NK-92 treated with Interleukin-12 subunit alpha and Interleukin-12 subunit beta, amount 100 ng/mL, for 24 hours (cell line): ENCODE data around the gene PIK3C2B.

Experiments
- DNase-seq: peaks from one replicate; lab custom pipeline; 2025; lab: John Stamatoyannopoulos, UW

PIK3C2B gene

DNA sequence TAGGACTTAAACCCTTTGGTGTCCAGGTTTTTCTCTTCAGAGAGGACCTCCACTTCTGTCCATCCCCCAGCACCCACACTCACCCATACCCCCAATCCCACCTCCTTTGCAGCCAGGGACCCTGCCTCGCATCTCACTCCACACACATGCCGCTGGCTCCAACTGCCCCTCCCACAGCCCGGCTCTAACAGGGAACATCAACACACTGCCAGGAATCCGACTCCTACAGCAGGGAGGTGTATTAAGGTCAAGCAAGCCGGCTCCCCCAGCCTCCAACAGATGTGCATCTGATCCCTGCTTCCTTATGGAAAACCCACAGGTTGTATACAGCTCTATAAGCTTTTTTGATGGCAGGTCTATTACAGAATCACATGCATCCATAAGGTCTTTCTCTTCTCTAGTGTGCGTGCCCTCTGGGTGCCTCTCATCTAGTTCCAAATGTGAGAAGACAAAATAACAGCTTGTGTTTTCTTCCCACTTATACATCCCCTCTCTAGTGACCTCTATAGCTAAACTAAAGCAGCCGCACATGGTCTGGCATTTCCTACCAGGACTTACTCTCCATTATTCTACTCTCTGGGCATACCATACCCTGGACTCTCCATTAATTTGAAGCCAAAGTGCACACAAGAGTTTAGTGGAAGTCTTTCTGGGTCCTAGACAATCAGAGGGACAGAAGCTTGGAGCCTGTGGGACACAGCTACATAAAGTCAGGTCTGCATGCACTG, 16.3 kb downstream of the PIK3C2B start:
- no peak for DNase-seq

DNA sequence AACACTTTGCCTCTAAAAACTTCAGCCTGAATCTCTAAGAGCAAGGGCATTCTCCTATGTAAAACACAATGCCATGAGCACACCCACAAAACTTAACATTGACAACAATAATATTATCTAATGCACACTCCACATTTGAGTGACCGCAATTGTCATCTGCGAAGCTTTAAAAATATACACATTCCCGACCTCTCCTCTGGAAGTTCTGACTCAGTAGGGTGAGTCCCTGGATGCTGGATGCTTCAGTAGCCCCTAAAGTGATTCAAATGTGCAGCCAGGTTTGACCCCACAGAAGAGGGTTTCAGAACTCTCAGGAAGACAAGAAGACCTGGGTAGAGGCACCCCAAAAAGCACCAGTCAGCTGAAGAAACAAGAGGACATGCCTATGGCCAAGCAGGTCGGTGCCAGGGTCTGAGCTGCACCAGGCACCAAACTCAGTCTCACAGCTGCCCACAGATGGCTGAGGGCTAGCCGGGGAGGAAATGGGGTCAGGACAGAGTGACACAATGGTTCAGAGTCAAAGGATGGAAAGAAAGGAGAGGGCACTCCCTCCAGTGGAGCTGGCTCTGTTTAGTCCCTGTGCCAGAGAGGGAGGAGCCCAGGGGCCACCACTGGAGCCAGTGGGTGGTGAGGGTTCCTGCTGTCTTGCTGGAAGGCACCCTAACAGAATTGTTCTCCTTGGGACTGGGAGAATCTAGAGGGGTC, 17.4 kb downstream of the PIK3C2B start:
- DNase-seq: no peak

DNA sequence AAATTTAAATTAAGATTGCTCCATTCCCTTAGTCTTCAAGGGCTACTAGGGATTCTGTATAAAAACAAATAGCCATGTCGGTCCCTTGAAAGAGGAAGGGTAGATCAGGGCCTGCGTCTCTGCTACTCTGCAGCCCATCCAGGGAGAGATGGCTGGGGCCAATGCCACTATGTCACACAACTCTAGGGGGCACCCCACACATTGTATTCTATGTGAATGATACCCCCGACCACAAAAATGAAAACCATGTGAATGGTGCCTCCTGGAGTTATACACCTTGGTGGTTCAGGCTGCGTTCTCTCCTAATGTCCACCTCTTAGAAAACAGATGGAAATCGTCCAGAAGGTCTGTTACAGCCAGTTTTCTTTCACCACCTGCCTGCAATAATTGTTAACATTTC, 18.0 kb downstream of the PIK3C2B start:
- no peak for DNase-seq

DNA sequence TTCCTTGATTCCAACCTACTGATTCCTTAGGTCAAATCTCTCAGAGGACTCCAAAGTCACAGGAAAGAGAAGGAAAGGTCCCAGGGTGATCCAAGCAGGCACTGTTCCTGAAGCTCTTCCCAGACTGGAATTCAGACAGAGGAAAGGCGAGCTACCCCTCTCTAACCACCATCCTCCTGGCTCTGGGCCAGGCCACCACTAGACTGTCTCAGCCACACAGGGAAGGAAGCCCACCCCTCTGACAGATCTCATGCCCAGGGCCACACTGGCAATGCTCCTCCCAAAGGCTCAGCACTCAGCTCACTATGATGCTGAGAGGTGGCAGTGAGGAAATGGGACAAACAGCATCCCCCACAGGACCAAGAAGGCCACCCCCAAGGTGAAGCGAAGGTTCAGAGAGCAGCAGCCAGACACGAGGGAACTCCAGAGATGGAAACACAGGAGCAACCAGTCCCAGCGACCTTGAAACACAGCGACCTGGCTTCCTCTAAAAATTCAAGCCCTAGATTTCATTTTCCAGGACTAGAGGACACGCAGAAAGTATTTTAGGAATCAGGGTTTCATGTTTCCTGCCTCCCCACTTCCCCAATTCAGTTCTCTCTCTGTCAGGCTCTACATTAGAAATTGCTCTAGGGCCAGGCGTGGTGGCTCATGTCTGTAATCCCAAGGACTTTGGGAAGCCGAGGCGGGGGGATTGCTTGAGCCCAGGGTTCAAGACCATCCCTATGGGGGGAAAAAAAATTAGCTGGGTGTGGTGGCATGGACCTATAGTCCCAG, 18.8 kb downstream of the PIK3C2B start:
- DNase-seq: no peak

DNA sequence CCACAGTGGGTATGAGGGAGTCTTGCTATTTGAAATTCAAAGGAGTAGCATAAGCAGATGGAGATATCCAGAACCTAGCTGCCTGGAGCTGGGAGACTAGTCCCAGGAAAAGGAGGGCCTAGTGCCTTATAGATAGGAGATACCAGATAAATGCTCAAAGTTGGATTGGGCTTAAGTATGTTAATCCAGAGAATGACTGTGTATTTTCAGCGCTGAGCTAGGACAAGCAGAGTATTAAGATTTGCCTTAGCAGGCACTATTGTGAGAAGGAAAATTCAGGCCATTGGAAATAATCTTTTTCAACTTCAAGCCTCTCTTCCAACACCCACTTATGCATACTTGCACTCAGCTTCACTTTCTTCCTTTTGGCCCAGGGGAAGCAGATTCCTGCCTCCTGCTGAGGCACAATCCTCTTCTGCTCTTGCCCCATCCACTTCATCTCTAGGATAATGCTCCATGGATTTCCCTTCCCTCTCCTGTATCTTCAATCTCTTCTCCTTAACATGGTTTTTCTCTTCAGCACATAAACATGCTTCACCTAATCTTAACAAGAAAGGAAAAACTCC, 21.1 kb downstream of the PIK3C2B start:
- no peak for DNase-seq

DNA sequence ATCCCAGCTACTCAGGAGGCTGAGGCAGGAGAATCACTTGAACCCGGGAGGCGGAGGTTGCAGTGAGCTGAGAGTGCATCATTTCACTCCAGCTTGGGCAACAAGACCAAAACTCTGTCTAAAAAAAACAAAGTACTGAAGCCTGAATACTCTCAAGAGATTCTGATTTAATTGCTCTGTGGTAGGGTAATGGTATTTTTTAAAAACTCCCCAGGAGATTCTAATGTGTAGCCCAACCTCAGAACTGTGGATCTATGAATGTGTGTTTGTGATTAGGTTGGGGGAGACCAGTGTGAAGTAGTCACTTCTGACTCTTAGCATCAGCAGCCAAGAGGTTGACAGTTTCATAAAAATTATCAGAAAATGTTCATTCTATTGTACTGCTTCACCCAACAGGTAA, 21.9 kb downstream of the PIK3C2B start:
- no peak for DNase-seq

DNA sequence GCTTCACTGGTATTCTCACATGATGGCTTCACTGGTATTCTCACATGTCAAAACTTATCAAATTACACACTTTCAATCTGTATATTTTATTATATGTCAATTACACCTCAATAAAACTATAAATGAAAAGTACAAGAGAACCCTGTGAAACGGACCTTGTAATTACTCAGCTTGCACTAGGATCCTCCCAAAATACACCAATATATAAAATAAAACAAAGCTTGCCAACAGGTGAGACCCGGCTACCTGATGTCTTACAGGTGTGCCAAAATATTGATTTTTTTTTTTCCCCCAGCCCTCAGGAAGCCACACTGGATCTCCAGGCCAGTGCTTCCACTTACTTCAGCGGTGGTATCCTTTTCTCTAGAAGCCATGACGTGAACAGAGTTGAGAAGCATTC, 22.9 kb downstream of the PIK3C2B start:
- DNase-seq: no peak

DNA sequence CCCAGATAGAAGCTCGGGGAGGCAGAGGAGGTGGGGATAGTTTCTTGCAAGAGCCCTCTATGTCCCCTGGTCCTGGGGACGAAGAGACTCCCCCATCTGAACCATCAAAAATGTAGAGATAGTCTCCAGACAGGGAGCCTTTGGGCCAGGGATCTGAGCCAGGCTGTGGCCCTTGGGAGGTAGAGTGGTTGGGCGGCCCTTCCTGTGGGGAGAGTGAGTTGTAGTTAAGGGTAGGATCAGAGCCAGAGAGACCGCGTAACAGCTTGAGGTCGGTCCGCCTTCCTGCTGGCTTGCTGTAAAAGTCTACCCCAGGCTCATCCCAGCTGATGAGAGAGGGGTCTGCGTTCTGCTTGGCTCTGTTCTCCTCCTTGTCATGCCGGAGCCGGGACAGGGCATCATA, 25.3 kb downstream of the PIK3C2B start:
- no peak for DNase-seq

DNA sequence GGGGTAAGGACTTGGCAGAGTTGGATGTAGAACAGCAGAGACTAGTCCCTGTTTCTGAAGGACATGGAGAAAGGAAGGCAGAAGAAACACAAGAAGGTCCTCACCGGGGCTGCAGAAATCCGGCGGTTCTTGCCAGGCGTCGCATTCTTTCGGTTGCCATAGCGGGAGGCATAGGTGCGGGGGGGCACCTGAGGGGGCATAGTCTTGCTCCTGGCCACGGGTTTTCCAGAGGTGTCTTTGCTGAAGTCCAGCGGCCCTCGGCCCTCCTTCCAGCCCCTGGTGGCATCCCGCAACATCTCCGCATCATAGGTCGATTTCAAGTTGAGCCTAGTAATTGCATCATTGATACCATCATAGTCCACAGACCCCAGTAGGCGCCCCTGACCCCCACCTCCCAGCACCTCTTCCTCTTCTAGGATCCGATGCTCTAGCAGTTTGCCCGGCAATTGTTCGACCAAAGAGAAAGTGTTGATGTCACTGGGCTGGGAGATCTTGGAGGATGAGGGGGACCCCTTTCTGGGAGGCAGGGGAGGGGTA, 25.8 kb downstream of the PIK3C2B start:
- no peak for DNase-seq

DNA sequence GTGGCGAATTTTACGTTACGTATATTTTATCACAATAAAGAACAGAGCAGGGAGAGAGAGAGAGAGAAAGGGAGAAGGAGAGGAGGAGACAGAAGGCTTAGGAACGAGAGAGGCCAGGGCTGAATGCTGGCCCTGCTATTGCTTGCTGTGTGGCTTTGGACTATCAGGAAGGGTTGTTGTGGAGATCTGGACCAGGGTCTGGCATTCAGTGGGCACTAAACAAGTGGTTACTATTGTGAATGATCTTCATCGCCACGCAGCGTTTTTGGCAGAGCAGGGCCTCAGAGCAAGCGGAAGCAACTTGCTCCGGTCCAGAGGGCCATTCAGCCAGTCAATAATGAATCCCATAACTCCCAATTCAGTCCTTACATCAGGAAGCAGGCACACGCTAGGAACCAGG, 26.4 kb downstream of the PIK3C2B start:
- no peak for DNase-seq

DNA sequence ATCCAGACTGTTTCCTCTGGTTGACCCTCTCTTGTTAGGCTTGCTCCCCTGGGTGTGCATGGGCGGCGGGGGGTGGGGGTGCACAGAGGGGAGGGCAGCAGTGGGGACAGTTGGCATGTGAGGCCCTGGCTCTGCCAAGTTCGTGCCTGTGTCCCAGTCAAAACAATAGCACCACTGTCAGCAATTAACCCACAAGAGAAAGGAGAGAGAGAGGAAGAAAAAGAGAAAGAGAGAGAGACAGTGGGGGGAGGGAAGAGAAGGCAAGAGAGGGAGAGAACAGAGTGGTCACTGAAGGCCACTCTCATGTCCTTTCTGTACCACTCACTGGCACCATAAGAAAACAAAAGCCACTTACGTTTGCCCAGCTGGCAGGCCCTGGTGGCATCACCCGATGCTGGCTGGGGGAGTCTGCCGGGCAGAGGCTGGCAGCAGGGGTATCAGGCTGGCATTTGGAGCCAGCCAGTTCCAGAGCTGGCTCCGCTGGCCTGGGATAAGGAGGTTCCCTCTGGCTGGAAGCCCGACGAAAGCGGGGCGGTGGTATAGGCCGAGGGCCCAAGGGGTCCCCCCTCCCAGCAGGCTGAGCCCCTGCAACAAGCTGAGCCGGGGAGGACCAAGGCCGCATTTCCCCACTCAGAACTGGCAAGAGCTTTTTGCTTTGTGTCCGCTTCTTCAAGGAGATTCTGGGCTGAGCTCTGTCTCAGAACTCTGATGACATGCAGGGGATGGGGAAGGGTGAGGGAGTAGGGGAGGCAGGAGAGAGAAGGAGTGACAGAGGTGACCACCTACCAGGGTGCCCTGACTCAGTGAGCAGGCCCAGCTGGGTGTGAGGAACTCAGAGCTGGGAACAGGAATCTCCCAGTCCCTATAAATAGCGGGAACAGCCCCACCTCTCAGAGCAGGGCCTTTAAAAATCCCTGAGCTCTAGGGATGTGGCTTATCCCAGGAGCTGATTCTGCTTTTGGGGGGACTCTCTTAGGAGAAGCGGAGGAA, 27.9 kb downstream of the PIK3C2B start:
- no peak for DNase-seq

DNA sequence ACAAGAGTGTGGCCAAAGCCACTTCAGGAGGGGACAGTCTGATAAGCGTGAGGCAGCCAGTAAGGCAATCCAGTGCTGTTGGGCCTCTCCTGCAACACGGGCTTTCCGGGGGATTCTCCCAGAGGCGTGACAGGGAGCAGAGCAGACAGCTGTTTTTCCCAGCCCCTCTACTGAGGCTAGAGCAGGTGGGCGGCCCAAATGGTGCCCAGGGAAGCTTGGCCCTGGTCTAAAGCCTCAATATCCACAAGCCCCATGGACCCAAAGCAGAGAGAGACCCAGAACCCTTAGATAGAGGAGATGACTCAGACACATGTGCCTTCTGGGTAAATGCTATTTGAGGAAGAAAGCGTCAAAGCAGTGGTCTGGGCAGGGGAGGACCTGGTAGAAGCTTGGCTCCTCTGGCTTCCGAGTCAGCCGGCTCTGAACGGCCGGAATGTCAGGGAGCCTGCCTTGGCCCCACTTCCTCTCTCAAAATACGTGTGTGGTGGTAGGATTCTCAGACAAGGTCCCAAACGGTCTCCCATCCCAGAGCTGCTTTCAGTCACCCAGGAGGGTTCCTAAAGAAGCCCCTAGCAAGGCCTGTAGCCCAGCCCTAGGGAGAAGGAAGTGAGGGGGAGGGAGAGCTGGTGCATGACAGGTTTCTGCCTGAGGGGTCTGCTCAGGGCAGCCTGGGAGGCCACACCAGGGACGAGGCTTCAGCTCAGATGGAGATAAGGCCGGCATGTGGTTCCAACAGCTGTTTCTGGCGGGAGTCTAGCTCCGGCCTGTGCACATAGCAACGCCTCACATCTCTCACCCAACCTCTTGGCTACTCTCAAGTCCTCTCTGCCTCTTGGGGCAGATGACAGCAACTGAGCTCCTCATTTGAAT, 28.8 kb downstream of the PIK3C2B start:
- DNase-seq: no peak

DNA sequence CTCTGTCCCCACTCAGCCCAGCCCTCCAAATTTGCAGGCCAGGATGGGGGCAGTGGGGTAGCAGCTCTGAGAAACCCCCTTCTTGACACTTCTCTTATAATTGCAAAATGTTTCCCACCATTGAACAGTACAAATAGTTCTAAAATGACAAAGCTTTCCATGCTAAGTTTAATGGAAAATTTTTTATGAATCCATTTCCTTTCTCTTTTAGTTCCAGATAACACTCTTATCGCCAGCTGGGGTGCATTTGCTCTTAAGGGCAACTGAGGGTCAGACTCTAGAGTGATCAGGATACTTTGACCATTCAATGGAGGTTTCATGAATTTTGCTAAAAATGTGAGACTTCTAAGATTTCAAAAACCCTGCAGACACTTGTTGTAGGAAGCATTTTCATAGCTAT, 29.9 kb downstream of the PIK3C2B start:
- DNase-seq: no peak

DNA sequence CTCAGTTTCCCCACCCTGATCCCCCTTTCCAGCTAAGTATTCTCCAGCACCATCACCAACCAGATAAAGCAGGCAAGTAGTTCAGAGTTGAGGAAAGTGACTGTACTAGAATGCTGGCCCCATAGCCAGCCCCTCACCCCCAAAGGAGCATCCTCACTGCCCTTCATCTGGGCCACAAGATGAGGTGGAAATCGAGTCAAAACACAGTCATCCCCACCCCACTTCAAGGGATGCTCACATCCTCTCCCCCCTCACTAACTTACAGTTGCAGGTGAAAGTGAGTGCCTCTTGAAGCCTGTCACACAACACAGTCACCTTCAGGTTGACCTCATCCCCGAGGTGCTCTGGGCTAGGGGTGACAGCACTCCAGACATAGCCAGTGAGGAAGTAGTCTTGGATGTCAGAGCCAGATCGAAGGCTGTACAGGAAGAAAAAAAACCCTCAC, 30.4 kb downstream of the PIK3C2B start:
- no peak for DNase-seq

DNA sequence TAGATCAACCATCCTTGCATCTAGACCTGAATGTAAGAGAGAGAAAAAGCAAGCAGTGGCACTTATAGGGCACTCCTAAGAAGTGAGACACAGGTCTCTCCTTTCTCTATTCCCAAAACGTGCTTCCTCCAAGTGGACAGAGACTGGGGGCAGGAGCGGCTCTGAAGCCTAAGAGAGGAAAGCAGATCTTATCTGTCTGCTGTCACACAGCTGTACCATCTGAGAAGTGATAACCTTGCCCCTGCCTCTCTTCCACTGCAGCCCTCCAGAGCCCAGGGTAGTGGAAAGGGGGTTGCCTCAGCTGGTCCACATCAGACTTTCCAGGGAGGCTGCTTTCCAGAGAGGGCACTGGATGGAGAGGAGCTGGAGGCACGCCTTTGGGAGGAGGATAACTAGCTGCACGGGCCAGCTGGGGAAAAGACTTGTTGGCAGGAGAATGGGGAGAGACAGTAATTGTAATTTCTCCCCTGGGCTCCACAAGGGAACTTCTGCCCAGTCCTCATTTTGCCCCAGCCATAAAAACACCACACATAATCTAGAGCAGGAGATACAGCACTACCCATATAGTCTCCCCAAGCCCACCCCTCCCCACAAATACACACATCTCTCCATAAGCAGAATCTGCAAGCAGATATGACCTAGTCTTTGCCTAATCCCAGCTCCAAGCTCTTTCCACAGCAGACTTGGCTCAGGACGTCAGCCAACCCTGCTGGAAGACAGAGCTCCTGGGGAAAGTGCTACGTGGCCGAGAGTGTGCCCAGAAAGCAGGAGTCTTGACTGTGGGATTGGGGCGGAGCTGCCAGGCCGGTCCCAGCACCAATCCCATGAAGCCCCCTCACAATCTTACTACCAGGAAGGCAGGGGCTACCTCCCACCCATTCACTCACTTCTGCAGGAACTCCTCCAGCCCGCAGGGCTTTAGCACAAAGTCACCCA, 31.2 kb downstream of the PIK3C2B start:
- no peak for DNase-seq

DNA sequence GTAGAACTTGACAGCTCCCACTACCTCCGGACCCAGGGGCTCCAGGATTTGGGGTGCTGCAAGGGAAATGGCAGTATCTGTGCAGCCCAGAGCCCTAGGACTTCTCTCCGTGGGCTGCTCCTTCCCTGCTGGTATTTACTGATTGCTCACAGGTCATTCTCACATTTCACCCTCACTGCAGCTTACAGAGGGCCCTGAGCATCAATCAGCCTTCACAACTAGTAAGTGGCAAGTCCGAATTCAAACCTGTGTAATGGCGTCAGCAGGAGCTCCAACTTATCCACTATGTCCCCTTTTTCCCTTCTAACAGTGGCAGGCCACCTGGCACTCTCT, 32.4 kb downstream of the PIK3C2B start:
- no peak for DNase-seq

DNA sequence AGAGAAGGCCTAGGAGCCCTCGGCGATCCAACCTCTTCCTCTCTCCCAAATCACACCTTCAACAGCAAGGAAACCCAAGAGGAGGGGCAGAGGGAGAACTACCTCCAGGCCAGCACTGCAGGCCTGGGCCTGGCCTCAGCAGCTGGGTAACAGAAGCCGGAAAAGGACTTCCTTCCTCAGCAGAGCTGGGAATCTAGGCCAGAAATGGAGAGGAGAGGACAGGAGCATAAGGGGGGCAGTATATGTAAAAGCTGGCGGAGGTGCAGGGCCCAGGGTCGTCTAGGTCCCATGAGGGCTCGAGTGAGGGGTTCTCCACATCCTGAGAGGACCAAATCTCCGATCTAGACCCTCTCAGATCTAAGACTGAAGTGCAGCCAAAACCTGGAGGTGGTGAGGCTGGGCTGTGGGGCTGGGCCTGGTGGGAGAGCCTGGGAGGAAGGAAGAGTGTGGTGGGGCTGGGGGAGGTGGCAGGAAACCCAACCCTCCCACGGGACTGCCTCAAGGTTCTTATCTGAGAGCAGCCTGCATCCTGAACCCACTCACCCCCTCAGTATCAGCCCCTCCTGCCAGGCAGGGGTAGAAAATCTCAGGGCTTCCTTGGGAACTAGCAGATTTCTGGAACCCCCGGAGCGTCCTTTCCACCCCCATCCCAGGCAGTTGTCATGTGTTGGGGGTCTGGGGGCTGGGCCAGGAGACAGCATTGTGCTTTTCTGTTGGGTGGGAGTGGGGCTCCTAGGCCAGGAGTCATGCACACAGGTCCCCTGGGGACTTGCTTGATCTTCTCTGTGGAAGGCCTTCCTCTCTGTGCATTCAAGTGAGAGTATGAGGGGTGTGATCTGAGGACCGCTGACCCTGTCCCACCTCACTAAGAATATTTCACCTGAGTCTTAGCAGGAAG, 33.0 kb downstream of the PIK3C2B start:
- no peak for DNase-seq

DNA sequence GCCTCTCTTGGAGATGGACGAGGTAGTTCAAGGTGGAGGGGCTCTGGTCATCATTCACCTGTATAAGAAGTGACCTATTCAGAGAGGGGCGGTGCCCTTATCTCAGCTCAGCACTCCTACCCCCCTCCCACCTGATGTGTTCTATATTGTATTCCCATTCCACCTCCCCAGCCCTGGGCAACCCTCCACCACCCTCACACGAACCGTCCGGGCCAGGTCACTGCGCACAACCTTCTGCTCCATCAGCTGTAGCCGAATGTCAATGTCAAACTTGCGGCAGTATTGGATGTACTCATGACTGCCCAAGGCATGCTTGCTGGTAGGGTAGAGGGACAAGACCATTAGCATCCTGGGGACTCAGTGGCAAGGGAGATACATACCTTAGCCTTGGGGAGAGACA, 34.3 kb downstream of the PIK3C2B start:
- no peak for DNase-seq
